Glomerular visceral epithelial cell (primary cell): Measurements from ENCODE around the gene TGDS.

ENCODE experiments used
- DNase-seq: peaks from one replicate; pipeline ENCODE4 v3.0.0-alpha.2; 2016; ENCODE audit errors: extremely low spot score

Gene TGDS

DNA sequence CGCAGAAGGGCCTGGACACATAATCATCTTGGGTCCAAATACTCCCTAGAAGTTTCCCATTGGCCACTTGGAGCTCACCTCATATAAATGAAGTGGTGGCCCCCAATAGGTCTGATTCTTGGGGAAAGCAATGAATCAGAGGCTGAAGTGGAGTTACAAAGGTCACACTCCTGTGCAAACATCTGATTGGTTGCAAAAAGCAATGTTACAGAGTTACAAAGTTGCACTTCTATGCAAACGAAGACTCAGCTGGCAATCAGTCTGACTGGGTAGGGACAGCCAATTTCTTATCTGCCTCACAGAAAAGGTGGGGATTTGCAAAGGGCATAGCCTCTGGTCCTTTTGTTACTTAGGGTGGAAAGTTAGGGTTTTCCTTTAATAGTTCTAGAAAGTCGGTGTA, 3.9 kb upstream of the TGDS start:
- no peak for DNase-seq

GRCh38 chr13:94598281-94598680, 2.3 kb upstream of the TGDS start:
- DNase-seq = peak; percentile 60

DNA sequence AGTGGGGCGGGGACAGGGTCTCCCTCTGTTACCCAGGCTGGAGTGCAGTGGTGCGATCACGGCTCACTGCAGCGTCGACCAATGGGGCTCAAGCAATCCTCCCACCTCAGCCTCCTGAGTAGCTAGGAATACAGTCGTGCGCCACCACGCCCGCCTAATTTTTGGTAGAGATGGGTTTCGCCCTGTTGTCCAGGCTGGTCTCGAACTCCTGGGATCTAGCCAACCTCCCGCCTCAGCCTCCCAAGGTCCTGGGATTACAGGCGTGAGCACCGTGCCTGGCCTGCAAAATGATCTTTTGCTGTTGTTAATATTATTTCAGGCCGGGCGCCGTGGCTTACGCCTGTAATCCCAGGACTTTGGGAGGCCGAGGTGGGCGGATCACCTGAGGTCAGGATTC, 621 bp upstream of the TGDS start:
- no peak for DNase-seq

DNA sequence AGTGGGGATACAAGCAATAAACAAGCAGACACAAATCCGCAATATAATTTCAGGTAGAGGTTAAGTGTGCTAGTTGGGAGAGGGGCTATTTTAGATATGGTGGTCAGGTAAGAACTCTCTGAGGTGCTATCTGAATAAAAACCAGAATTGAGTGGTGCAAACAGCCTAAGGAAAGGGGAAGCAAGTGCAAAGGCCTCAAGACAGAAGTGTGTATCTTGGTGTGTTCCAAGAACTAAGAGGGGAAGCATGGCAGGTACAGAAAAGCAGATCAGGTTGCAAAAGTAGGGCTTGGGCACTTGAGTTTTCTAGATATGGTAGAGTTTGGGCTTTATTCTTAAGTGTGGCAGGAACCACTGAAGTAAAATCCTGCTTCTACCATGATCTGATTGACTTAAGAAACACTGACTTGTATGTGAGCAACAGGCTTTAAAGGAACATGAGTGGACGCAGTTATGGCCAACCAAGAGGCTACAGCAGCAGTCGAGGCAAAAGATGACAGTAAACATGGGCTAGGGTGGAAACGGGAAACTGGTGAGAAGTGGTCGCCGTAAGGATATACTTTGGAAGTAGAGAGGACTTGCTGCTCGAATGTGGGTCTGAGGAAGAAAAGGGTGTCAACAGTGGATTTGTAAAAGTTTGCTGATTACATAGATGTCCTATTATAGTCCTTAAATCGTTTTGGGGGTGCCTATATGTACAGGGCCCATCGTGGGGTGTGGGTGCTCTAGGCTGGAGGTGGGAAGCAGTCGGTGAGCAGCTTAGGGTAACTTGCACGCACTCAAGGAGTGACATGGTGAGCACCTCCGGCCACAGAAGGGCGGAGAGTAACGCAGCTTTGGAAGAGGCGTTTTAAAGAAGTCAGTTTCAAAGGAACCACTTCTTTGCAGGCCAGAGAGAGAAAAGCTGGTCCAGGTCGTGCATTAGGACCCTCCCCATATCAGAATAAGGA, 677 bp downstream of the TGDS start:
- DNase-seq = peak; percentile 17

GRCh38 chr13:94590744-94591143, 5.2 kb downstream of the TGDS start:
- no peak for DNase-seq

- no peak for DNase-seq
Measured at GRCh38 chr13:94588541-94588940, 7.4 kb downstream of the TGDS start.

- no peak for DNase-seq
Measured at GRCh38 chr13:94586371-94586770, 9.6 kb downstream of the TGDS start.

- no peak for DNase-seq
Measured at GRCh38 chr13:94585543-94586101, 10.3 kb downstream of the TGDS start.

DNA sequence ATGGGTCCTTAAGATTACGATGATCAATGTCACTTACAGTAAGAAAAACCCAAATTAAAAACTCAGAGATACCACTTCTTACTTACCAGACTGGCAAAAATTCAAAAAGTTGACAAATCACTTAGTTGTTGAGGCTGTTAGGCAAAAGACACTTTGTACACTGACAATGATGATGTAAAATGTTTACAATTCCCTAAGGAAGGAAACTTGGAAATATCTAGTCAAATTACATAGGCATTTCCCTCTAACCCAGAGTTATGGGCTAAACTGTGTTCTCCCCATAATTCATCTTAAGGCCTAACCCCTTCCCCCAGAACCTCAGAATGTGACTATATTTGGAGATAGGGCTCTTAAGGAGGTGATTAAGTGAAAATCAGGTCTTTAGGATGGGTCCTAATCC, 12.0 kb downstream of the TGDS start:
- DNase-seq = no peak

- DNase-seq = no peak
Measured at GRCh38 chr13:94579063-94579462, 16.9 kb downstream of the TGDS start.

DNA sequence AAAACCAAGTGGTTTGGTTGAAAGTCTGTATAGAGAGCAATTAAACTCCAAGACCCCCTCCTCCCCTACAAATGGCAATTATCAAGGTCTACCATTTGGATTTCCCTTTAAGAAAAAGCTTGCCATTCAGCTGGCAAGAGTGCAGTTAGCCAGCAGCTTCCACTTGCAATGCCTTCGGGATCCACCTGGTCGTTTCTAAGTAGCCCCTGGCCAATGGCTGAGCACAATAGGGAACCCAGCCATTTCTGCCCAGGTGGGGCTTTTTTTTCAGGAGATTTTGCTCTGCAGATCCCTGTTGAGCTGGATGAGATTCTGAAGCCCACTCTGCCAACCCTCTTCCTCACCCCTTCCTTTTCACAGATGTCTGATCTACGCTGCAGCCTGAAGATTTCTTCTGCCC, 26.3 kb downstream of the TGDS start:
- no peak for DNase-seq

GRCh38 chr13:94568443-94568842, 27.5 kb downstream of the TGDS start:
- no peak for DNase-seq

DNA sequence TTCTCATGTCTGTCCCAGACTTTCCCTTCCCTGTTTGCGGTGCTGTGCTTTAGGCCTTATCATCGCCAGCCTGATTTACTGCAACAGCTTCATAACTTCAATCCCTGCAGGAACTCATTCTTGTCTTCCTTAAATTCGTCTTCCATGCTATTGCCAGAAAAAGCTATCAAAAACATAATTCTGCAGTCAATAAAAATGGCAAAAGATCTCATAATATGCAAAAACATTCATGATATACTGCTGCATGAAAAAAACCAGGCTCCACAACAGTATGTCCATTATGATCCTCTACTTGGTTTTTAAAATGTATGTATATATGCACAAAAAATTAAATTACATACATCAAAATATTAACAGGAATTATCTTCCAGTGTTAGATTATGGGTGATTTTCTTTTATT, 28.4 kb downstream of the TGDS start:
- DNase-seq = no peak

- no peak for DNase-seq
Measured at GRCh38 chr13:94561126-94561525, 34.8 kb downstream of the TGDS start.

- no peak for DNase-seq
Measured at GRCh38 chr13:94560116-94560515, 35.8 kb downstream of the TGDS start.

DNA sequence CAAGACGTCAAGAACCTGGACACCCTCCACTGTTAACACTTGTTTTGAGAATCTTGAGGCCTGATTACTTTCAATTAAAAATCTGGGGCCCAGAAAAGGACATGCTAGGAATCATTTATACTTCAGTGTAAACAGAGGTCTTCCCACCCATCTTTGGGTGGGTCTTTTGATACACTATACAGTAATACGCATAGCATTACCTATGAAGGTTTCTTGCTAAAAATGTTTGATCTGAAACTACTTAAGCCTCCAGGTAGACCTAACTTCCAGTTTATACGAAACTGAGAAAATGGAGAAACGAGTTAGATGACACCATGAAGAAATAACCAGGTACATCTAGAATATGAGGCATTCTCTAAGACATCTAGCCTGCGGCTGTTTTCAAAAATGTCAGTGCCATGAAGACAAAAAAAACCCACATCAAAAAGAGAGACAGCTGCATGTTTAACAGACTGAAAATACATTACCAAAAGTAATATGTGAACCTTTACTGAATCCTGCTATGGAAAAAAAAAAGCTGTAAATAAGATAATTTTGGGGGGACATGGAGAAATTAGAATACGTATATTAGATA, 36.6 kb downstream of the TGDS start:
- no peak for DNase-seq

DNA sequence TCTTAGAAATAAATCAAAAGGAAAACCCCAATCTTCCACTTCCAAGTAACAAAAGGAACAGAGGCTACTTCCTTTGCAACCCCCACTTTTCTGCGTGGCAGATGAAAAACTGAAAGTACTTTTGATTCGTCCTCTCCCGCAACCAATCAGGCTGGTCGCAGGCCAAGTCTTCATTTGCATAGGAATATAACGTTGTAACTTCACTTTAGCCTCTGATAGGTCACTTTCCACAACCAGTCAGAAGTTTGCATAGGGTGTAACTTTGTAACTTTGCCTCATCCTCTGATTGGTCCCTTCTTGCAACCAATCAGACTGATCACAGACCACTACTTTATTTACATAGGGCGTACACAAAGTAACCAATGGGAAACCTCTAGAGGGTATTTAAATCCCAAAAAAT, 37.2 kb downstream of the TGDS start:
- no peak for DNase-seq

GRCh38 chr13:94557684-94558235, 38.2 kb downstream of the TGDS start:
- DNase-seq = no peak

DNA sequence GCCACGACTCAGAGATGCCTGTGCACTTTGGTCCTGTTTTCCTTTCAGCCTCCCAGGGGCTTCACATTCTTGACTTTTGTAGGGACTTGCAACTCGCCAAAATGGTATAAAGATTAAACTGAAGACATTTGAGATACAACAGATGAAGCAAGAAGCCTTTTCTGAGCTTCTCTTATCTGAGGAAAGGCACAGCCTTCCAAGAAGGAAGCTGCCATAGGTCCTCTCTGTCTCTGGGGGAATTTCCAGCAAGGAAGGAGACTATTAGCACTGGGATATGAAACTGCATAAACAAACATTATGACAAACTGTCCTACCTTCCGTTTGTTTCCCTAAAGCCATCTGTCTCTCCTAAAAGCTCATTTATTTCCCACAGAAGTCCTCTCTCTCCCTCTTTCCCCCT, 39.3 kb downstream of the TGDS start:
- no peak for DNase-seq

GRCh38 chr13:94556041-94556440, 39.9 kb downstream of the TGDS start:
- no peak for DNase-seq

DNA sequence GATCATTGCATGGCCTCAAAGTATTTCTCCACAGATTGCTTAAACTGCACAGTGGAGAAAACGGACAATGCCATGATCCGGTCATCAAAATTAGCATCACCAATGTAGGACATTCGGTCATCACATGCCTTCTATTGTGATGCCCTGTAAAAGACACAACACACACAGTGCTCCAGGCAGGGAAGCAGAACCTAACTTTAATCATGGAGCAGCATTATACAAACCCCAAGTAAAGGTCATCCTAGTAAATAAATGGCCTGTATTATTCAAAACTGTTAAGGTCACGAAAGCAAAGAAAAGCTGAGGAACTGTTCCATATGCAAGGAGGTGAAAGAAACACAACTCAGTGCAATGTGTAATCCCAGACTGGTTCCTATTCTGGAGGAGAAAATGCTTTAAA, 42.2 kb downstream of the TGDS start:
- DNase-seq = no peak

DNA sequence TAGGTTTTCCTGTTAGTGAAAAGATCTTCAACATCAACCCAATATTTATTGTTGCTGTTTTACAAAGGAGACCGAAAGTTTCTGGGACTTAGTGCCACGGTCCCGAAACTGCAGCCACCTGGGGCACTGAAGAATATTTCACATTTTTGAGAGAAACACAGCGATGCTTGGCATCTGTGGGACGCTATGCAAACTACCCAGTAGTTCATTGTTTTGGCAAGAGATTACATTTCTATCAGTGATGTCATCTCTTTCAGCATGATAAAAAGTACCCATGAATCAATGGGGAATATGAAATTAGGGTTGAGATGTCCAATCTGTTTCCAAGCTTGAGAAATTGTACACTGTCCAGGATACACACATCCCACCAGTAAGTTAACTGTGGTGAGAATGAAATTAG, 43.9 kb downstream of the TGDS start:
- DNase-seq = no peak
